ENCODE measurements around the gene HRAS.
A peak's percentile ranks its signal among the peaks of the same experiment; 100 is the strongest.

Gene HRAS

GRCh38 chr11:567629-568292 is 32.4 kb upstream of the HRAS start:
- DNase-seq (ENCODE audit: low read depth, low spot score) = no peak

- no peak for DNase-seq (ENCODE audit: low read depth, low spot score)
Observed at GRCh38 chr11:567011-567628, 31.7 kb upstream of the HRAS start.

GRCh38 chr11:565921-566509 is 30.6 kb upstream of the HRAS start:
- no peak for DNase-seq (ENCODE audit: low read depth, low spot score)

GRCh38 chr11:563812-564578 is 28.6 kb upstream of the HRAS start:
- DNase-seq (ENCODE audit: low read depth, low spot score) = no peak

GRCh38 chr11:563066-563811 is 27.9 kb upstream of the HRAS start:
- no peak for DNase-seq (ENCODE audit: low read depth, low spot score)

- DNase-seq (ENCODE audit: low read depth, low spot score) = no peak
Observed at GRCh38 chr11:562046-562645, 26.8 kb upstream of the HRAS start.

- DNase-seq (ENCODE audit: low read depth, low spot score) = no peak
Observed at GRCh38 chr11:561148-562003, 26.0 kb upstream of the HRAS start.

GRCh38 chr11:560305-561147 is 25.1 kb upstream of the HRAS start, which contains the start of the genes LMNTD2 and RASSF7:
TSS of gene LMNTD2 (minus strand) at chr11:560738. CDS start at chr11:560716, 22 bp downstream.
TSS of gene RASSF7 (plus strand) at chr11:560970. CDS start at chr11:561769, 799 bp downstream.
- peak; percentile 92 for DNase-seq (ENCODE audit: low read depth, low spot score)

- DNase-seq (ENCODE audit: low read depth, low spot score) = no peak
Observed at GRCh38 chr11:559712-560304, 24.4 kb upstream of the HRAS start.

GRCh38 chr11:559020-559620 is 23.7 kb upstream of the HRAS start:
- DNase-seq (ENCODE audit: low read depth, low spot score) = no peak

GRCh38 chr11:558503-558902 is 23.1 kb upstream of the HRAS start:
- DNase-seq (ENCODE audit: low read depth, low spot score) = no peak

- DNase-seq (ENCODE audit: low read depth, low spot score) = no peak
Observed at GRCh38 chr11:557328-558132, 22.2 kb upstream of the HRAS start.

- no peak for DNase-seq (ENCODE audit: low read depth, low spot score)
Observed at GRCh38 chr11:556662-557256, 21.4 kb upstream of the HRAS start.

- DNase-seq (ENCODE audit: low read depth, low spot score) = no peak
Observed at GRCh38 chr11:555780-556661, 20.6 kb upstream of the HRAS start.

GRCh38 chr11:555227-555779 is 19.9 kb upstream of the HRAS start:
- DNase-seq (ENCODE audit: low read depth, low spot score) = no peak
